HEK293T (cell line): ENCODE data around the gene BAHD1.

Source experiments
- ARNT ChIP-seq: fragments of 450-650 bp; IDR thresholded peaks from 2 replicates; pipeline ENCODE4 v1.6.1; 2017; ENCODE audit warnings: mild to moderate bottlenecking
- BHLHE40 ChIP-seq: fragments of 450-650 bp; IDR thresholded peaks from 2 replicates; pipeline ENCODE4 v1.6.1; 2016; ENCODE audit warnings: mild to moderate bottlenecking, moderate library complexity, borderline replicate concordance
- ELF4 ChIP-seq: fragments of 450-650 bp; IDR thresholded peaks from 2 replicates; pipeline ENCODE4 v1.6.1; 2017; ENCODE audit warnings: antibody characterized with exemption
- FOXA1 ChIP-seq: fragments of 450-650 bp; IDR thresholded peaks from 2 replicates; pipeline ENCODE4 v1.6.1; 2016; ENCODE audit warnings: mild to moderate bottlenecking
- FOXK2 ChIP-seq: fragments of 450-650 bp; IDR thresholded peaks from 2 replicates; pipeline ENCODE4 v1.6.1; 2016; ENCODE audit warnings: mild to moderate bottlenecking
- FOXM1 ChIP-seq: fragments of 450-650 bp; IDR thresholded peaks from 2 replicates; pipeline ENCODE4 v1.6.1; 2017; ENCODE audit warnings: mild to moderate bottlenecking, borderline replicate concordance
- HDGF ChIP-seq: fragments of 450-650 bp; IDR thresholded peaks from 2 replicates; pipeline ENCODE4 v1.6.1; 2017; ENCODE audit warnings: antibody characterized with exemption, borderline replicate concordance
- LEF1 ChIP-seq: fragments of 450-650 bp; IDR thresholded peaks from 2 replicates; pipeline ENCODE4 v1.6.1; 2017; ENCODE audit warnings: mild to moderate bottlenecking, borderline replicate concordance
- NFRKB ChIP-seq: fragments of 450-650 bp; IDR thresholded peaks from 2 replicates; pipeline ENCODE4 v1.6.1; 2016; ENCODE audit warnings: mild to moderate bottlenecking, moderate library complexity
- PKNOX1 ChIP-seq: fragments of 450-650 bp; IDR thresholded peaks from 2 replicates; pipeline ENCODE4 v1.6.1; 2016
- SP1 ChIP-seq: fragments of 450-650 bp; IDR thresholded peaks from 2 replicates; pipeline ENCODE4 v1.6.1; 2017
- SUZ12 ChIP-seq: fragments of 450-650 bp; IDR thresholded peaks from 2 replicates; pipeline ENCODE4 v1.6.1; 2016; ENCODE audit warnings: mild to moderate bottlenecking
- TARDBP ChIP-seq: fragments of 450-650 bp; IDR thresholded peaks from 2 replicates; pipeline ENCODE4 v1.6.1; 2016
- ZNF384 ChIP-seq: fragments of 450-650 bp; IDR thresholded peaks from 2 replicates; pipeline ENCODE4 v1.6.1; 2016

DNA sequence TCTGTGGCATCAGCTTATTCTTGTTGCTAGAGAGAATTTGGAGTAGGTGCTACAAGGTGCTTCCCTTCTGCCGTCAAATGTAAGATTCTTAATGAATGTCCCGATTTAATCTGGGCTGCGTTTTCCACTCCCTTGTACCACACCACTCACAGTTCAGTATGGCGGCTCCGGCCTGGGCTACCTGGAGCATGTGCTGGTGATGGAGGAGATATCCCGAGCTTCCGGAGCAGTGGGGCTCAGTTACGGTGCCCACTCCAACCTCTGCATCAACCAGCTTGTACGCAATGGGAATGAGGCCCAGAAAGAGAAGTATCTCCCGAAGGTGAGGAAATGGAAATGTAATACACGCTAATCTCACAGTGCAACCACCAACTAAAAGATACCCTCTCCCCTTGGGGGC is 30.3 kb upstream of the BAHD1 start:
- no peak for TF ChIP-seq FOXM1
- no peak for TF ChIP-seq ELF4
- no peak for TF ChIP-seq TARDBP
- TF ChIP-seq ARNT: no peak
- no peak for TF ChIP-seq BHLHE40
- no peak for TF ChIP-seq FOXA1
- TF ChIP-seq SP1: no peak
- no peak for TF ChIP-seq ZNF384
- no peak for TF ChIP-seq SUZ12
- TF ChIP-seq NFRKB: no peak
- no peak for TF ChIP-seq FOXK2
- no peak for TF ChIP-seq LEF1
- no peak for TF ChIP-seq HDGF
- no peak for TF ChIP-seq PKNOX1
